HG02981 (cell line): ENCODE measurements around the gene NSF.
"Not testable (repeated sequence)": the region's sequence is repeated elsewhere in the genome, so short reads cannot be mapped to it uniquely, and the experiment has no call there.

ENCODE experiments used
- ATAC-seq: cut with Tn5 transposase; IDR thresholded peaks from one replicate; pipeline ENCODE4 v1.9.1; 2021; ENCODE audit warnings: mild to moderate bottlenecking, moderate library complexity; ENCODE audit not compliant: unreplicated experiment

The NSF gene

DNA sequence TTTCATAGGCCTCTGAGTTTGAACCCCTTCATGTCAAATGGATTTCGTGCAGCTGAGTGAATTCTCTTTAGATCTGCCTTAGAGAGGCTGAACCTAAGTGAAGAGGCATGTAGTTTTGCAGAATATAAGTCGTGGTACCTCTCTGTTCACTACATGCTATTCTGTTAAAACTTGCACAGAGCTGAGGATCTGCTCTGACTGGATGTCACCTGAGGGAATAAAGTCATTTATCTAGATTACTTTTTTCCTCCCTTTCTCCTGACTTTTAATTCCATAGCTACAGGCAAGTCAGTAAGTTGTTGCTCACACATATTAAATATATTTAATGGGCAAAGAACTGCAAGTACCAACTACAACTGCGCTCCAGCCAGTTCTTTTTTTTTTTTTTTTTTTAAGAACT lies 163.3 kb downstream of the NSF start:
- ATAC-seq, result no peak

DNA sequence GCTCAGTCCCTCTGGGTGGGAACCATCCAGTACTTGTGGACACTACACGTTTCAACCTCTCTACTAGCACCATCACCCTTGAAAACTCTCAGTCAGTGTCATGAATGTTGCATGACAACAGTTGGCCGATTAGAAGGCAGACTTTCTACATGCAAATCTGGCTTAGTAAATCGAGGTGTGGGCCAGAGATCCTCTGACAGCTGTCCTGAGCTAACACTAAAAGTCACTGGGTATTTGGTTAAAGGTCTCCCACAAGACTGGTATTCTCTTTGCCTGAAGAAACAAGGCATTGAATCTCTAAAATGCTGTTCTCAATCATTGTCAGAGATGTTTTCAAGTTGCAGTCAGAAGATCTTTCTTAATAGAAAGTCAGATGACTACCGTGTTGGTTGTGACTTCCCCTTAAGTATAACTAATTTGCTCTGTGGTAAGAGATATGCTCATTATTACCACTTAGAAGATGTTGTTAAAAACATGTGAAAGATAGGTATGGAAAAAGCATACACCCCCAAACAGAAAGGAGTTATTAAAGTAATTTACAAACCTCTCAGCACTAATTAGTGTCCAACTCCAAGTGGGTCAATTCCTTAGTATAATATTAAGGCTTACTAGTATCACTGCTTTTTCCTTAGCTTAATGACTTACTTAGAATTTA lies 165.7 kb downstream of the NSF start:
- no peak for ATAC-seq

DNA sequence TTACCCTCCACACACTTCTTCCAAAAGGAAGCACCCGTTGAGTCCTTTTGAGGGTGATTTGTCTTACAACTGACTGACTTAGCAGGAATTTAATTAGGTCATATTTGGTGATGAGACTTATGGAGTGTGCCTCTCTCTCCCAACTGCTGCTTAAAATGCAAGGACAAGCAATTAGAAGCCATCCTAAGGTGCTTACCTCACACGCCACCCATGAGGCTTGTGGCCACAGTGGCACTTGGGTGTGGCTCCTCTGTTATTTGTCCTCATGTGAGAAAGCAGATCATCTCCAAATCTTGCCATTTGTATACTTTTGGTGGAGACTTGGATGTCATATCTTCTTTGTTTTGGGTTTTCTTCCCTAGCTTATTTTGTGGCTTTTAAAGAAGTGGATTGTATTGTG lies 166.4 kb downstream of the NSF start:
- no peak for ATAC-seq

DNA sequence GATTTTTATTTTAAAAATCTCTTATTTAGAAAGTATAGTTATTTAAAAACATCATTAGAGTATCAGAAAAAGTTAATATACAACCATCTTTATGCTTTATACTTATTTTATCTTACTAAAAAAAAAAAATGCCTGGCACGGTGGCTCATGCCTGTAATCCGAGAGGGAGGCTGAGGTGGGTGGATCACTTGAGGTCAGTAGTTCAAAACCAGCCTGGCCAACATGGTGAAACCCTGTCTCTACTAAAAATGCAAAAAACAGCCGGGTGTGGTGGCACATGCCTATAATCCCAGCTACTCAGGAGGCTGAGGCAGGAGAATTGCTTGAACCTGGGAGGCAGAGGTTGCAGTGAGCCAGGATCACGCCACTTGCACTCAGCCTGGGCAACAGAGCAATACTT lies 167.1 kb downstream of the NSF start:
- ATAC-seq, result not testable (repeated sequence)

DNA sequence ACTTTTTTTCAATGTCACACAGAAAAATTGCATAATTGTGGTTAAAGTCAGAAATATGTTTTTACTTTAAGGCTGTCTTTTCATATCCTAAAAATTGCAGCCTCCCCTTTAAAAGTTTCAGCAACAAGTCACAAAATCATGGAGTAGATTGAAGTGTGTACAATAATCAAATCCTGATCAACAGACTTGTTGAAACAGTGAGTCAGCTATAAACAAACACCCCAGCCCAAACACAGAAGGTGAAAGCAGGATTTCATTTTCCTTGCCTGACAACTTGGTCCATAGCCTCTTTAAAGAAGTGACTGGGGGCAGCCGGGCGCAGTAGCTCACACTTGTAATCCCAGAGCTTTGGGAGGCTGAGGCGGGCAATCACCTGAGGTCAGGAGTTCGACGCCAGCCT lies 168.1 kb downstream of the NSF start:
- no peak for ATAC-seq

DNA sequence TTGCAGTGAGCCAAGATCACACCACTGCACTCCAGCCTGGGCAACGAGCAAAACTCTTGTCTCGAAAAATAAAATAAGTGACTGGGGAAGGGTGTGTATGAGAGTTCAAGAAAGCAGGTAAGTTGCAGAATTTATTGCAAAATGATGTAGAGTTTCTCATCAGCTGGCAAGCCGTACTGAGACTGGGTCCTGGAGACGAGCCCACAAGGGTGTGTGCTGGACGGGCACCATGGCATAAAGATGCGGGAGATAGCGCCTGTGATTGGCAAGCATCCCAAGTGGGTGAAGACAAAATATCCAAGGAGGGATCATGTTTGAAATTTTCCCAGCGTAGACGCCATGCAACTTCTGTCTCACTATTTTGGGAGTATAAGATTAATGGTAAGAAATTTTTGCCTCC lies 168.7 kb downstream of the NSF start:
- no peak for ATAC-seq

DNA sequence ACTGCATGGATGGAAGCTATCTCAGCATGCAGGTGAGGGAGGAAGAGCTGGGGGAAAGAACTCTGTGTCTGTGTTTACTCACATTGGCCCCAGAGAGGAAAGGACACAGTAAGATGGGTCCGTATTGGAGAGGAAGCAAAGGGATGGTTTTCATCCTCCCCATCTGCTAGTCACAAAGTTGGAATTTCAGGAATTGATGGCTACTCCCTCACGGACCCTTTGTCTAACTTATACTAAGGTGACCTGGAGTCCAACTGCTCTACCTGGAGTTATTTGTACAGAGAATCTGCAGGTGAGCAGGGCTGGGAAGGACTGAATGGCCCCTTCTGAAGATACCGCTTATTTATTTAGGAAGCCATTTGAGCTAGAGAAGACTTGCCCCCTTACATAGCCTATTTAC lies 172.9 kb downstream of the NSF start:
- no peak for ATAC-seq

DNA sequence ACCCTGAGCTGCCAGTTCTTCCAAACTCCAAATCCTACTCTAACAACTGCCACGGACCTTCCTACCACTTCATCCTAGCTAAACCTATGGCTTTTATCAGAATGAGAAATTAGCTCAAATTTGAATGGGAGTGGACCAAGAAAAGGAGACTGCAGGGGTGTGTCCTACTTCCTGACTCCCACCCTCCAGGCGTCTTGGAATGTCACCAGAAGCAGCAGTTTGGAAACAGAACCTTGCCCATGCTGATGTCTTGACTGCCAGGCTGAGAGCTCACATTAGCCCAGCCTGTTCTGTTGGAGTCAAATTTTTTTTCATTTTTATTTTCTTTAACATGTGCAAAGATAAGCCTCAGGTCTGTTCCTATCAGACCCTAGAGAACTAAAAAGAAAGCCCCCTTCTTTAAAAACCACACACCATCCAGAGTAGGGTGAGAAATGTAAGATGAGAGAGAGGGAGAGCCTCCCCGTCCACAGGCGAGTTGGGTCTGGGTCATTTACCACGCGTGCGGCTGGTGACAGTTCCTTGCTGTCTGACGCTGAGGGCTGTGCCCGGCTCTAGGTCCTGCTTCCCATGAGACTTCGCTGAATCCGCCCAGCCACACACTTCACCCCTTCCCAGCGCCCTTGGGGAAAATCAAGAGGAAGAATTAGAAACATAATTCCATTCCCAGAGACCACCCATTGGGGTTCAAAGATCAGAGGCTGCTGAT lies 173.7 kb downstream of the NSF start:
- ATAC-seq, result no peak

DNA sequence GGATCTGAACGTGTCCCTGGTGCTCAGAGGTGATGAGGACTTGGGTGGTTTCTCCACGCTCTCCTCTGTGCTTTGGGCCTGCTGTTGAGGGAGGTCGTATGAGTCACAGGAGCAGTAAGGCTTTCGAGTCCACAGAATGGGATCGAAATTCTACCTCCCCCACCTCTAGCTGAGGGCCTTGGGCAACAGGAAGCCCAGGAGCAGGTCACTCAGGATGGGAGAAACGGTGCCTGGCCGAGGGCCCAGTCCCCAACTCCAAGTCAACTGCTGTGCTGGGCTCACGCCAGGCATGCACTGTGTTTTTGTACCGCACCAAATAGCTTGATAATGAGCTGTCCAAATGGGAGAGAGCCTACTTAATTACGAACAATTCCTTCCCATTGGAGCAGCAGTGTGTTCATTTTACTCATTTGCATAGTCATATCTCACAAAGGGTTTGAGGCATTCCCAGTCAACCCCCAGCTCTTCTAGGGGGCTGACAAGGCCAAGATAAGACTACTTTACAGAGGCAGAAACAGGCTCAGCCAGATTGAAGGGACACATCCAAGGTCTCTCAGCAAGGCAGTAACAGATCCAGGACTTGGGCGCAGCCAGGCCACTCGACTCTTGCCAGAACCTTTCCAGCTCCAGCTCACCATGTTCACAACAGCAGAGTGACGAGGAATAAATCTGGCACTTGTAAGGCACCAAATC lies 174.4 kb downstream of the NSF start:
- ATAC-seq, result no peak

DNA sequence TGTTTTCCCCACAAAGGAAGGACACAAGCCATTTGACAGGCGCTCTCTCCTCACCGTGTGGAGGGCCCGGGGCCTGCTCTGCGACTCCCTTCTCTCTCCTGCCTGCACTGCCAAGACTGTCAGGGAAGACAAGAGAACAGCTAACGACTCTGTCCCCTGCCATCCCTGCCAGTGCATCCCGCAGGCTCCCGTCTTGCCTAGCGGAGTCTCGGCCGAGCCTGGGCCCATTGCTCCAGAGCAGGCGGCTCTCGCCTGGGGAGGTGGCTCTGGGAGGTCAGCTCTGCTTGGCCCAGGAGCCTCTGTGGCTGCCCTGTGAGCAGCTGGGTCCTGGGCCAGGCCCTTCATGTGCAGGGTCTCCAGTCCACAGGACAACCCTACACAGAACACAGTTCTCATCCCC lies 175.0 kb downstream of the NSF start:
- no peak for ATAC-seq

DNA sequence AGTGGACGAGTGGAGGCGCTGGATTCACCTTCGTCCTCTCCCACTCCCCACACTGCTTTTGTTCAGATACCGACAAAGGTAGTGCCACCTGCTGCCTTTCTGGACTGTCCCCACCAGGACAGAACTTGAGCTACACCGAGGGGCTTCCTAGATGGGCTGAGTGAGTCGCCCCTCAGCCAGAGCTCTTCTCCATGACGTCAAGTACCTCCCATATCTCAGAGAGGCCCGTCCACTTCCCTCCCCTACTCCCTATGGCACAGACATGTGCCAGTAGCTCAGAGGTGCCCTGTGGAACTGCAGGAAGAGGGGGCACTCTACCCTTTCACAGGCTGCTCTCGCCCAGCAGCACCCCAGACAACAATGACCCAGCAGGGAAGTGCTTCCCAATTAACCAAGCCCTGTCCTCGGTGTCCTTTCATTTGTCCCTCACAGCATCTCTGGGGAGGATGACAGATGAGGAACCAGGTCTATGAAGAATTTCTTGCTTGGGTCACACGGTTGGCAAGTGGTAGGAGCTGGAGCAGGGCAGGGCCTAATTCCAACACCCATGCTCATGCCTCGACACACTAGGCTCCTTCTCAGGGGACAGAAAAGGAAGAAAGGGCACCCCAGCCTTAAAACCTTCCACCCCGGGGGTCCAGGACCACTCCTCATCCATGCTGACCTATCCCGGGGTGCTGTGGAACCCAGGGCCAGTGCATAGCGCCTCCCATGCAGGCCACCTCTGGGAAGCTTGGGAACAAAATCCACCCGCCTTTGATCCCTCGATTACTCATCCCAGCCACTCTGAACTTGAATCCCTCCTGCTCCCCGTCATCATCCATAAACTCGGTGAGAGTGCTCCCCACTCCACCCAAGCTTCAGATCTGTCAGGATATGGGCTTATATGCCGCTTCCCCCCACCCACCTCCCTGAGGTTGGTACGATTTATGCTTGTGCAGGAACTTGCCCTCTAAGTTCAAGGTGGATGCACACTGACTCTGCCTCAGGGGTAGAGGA lies 176.3 kb downstream of the NSF start:
- ATAC-seq, result no peak

DNA sequence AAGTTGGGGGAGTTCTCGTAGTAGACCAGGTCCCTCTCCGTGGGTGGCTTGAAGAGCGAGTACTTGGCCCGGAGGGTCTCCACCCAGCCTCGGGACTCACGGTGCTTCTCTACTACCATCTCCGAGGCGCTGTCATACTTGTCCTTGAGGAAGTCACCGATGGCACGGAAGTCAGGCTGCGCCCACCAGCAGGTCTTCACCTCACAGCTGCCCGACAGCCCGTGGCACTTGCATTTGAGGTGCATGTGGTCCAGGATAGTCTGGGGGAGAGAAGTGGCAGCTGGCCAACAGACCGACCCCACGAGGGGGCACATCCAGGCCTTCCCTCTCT lies 178.0 kb downstream of the NSF start:
- ATAC-seq, result no peak

DNA sequence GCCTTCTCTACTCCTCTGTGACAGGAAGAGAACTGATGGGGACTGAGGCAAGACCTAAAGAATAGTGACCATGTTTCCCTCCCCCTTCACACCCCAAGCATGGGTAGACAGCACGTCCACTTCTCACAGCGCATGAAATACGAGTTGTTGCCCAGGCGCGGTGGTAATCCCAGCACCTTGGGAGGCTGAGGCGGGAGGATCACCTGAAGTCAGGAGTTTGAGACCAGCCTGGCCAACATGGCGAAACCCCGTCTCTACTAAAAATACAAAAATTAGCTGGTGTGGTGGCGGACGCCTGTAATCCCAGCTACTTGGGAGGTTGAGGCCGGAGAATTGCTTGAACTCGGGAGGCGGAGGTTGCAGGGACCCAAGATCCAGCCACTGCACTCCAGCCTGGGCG lies 178.4 kb downstream of the NSF start:
- ATAC-seq, result not testable (repeated sequence)

DNA sequence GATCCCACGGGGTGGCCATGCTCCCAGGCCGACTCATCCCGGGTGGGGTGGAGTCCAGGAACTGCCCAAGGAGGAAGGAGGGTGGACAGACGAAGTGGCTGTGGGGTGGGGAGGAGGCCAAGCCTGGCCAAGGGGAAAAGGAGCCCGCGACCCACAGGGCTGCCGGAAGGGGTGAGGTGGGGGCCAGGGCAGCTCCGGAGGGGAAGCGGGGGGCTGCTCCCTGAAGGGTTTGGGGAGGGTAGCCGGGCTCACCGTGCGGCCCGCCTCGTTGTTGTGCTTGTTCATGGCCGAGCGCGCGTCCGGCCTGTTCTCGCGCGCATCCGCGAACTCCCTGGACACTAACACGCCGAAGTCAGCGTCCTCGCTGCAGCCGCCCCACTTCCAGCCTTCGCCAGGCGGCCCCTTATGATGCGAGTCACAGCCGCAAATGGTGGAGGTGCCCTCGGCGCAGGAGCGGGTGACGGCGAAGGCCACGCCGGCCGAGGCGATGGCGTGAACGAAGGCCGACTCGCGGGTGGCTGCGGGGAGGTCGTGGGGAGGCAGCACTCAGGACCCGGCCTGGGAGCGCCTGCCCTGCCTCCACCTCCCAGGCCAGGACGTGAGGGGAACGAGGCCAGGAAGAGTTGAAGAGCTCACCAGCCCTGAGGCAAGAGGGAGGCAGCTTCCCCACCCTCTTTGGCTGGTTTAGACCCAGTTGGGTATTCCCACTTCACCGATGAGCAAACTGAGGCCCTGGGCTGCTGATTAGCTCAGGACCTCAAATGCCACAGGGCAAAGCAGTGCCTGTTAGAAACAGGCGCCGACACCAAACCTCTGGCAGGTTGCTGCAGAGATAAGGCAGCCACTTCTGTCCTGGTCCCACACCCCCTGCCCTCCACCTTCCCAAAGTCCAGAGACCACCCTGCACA lies 179.3 kb downstream of the NSF start:
- no peak for ATAC-seq

DNA sequence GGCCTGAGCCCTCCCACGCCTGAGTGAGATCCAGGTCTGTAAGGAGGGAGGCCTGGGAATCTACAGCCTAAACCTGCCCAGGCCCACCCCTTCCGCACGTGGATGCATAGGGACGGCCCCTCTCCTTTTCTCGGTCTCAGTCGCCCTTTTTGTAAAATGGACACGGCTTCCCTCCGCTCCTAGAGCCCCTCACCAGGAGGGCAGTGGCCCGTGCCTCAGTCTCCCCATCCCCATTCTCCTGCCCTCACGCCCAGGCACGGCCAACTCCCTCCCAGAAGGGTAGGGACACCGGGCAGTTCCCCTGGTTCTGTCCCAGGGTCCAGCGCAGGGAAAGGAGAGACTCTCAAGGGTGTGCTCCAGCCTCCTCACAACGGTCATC lies 180.0 kb downstream of the NSF start:
- no peak for ATAC-seq

DNA sequence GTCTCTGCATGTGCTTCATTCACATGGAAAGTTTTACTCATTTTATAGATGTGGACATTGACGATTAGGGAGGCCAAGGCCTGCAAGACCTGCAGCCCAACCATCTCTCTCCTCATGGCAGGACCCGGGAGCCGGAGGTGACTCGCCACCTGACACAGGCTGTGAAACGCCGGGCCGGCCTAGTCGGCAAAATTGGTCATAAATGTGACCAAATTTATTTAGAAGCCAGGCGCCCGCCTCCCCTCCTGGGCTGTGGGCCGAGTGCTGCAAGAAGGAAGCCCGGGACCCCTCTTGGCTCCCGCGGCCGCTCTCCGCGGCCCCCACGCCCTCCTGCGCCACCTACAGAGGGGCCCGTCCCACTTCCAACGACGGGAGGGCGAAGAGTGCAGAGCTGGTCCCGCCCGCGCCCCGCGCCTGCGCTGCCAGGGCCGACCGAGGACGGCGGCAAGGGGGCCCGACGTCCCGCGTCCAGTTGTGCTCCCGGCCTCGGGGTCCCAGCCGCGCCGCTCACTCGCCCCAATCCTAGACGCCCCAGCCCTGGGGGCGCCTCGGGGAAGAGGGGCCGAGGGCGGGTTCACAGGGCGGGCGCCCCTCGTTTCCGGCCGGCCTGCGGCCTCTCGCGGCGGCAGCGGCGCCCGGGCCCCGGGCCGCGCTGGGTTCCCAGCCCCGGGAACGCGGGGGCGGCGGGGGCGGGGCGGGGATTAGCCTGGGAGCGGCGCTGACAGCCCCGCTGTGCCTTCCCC lies 180.5 kb downstream of the NSF start:
- no peak for ATAC-seq

DNA sequence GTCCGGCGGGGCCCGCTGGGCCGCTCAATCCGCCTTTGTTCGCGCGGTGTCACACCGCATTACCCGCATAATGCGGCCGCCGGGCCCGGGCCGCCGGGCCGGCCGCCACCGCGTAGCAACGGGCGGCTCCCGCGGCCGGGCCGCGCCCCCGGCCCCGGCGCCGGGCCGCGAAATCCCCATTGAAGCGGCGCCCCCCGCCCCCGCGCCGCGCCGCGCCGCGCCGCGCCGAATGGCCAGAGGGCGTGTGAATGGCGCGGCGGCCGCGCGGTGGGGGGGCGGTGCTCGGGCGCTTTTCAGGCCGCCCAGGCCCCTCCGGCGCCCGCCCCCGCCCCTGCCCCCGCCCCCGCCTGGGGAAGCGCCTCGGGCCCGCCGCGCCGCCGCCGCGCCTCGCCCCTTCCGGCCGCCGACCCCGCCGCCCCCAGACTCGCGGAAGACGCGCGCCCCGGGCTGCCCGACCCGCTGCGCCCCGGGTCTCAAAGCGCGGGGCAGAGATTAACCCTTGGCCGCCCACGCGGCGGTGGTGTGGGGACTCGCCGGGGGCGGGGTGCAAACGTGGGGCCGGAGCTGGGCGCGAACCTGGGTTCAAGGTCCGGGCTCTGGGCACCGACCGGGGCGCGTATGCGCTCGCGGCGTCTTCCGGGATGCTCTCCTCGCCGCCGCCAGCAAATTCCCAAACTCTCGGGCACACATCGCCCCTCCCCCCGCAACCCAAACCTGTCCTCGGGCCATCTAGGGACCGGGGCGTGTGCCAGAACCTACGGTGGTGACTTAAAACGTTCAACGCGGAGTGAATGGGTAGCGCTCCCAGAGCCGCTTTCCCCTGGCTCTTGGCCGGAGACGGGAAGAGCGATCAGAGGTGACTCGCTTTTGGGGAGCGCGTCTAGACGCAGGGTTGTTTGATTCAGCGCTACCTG lies 181.3 kb downstream of the NSF start:
- ATAC-seq, result no peak

DNA sequence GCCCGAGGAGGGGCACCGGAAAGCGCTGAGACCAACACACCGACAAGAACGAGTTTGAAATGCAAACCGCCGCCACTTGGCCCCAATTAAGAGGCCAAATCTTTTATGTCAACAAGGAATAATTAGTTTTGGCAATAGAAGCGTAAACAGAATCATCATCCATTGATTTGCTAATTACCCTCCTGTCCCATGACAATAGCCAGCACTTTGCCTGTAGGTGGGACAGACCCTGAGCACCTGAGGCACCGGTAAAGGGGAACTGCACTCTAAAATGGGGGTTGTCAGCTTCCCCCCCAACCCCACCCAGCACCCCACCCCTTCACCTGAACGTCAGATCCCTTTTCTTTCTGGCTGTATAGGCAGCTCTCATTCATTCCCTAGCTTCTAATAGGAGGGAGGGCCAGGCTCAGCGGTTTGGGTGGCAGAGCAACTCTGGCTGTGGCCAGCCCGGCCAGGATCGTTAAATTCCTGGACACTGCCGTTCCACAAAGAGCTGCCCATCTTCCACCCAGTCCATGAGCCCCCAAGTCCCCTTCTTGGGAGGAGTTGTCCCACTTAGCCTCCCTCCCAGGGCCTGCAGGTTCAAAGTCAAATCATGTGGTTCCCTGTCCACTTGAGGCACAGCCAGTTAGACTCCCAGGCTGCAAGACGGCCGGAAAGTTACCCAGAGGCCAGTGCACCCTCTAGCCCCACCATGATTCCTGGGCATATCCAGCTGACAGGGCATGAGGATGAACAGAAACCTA lies 182.2 kb downstream of the NSF start:
- ATAC-seq, result no peak
